ENCODE results near the gene IER2. TPM values are rescaled to one million over a fixed set of nuclear protein-coding genes. Genes with fewer than 3 reads are reported as not detected.
A peak's percentile ranks its signal among the peaks of the same experiment; 100 is the strongest.

The IER2 gene
- total RNA-seq, 6 donors from 2014 or later, result 94.3 to 246 (median 129) TPM

DNA sequence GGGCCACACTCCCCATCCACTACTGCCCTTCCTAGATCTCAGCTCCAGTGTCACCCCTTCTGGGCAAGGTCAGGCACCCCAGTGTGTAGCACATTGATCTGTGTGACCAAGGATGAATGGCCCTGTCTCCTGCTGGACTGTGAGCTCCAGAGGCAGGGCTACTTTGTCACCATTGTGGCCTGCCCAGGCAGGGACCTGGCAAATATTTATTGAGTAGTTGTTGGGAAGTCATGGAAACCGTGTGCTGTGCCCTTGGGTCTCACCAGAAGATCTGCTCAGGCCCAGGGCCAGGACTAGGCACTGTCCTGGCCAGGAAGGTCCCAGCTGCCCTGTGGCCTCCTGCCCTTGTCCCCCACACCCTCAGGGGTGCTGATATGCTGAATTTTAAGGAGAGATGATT is 21.6 kb upstream of the IER2 start:
- H3K9me3 ChIP-seq, result no peaks in the 10 kb centered on the region
- ATAC-seq (ENCODE audit: low FRiP score in 2 of 2) (peak in 1 of 2 donors; percentile 28), DNase-seq (no peak)
- H3K36me3 ChIP-seq, result peaks cover 0 to 14% (median 5%) of the 10 kb centered on the region in 4 donors
- peaks cover 7 to 25% (median 9%) of the 10 kb centered on the region in 4 donors for H3K4me1 ChIP-seq
- no peak for TF ChIP-seq EP300 (IDR thresholded peaks at IDR 0.05)
- TF ChIP-seq POLR2AphosphoS5 (IDR thresholded peaks at IDR 0.05), result no peak
- no peak for TF ChIP-seq POLR2A (IDR thresholded peaks at IDR 0.05)
- TF ChIP-seq, protein P1, sequence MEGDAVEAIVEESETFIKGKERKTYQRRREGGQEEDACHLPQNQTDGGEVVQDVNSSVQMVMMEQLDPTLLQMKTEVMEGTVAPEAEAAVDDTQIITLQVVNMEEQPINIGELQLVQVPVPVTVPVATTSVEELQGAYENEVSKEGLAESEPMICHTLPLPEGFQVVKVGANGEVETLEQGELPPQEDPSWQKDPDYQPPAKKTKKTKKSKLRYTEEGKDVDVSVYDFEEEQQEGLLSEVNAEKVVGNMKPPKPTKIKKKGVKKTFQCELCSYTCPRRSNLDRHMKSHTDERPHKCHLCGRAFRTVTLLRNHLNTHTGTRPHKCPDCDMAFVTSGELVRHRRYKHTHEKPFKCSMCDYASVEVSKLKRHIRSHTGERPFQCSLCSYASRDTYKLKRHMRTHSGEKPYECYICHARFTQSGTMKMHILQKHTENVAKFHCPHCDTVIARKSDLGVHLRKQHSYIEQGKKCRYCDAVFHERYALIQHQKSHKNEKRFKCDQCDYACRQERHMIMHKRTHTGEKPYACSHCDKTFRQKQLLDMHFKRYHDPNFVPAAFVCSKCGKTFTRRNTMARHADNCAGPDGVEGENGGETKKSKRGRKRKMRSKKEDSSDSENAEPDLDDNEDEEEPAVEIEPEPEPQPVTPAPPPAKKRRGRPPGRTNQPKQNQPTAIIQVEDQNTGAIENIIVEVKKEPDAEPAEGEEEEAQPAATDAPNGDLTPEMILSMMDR (IDR thresholded peaks at IDR 0.05), result no peak
- WGBS, 2 donors, result 77 to 80% methylated on average over 1 of the region's 1 CpG
- H3K27ac ChIP-seq, result no peak overlapping the region
- no peak overlapping the region for H3K4me3 ChIP-seq
- H3K27me3 ChIP-seq, result no peaks in the 10 kb centered on the region

DNA sequence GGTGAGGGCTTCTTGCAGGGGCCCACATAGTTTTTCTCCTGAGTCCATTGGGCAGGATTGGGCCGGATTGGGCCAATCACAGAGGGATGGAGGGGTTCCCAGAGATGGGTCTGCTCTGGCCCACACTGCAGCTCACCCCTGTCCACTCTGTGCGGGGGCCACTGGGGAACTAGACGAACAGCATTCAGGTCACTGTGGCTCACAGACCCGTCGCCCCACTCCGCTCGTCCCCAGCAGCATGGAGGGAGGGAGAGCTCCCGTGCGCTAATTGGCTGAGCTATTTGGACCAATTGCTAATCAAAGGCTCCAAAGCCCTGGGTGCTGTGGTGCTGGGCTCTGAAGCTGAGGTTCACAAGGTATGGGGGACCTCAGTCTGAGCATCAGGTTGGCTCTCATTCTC is 20.8 kb upstream of the IER2 start:
- H3K4me1 ChIP-seq, result peaks cover 7 to 32% (median 13%) of the 10 kb centered on the region in 4 donors

DNA sequence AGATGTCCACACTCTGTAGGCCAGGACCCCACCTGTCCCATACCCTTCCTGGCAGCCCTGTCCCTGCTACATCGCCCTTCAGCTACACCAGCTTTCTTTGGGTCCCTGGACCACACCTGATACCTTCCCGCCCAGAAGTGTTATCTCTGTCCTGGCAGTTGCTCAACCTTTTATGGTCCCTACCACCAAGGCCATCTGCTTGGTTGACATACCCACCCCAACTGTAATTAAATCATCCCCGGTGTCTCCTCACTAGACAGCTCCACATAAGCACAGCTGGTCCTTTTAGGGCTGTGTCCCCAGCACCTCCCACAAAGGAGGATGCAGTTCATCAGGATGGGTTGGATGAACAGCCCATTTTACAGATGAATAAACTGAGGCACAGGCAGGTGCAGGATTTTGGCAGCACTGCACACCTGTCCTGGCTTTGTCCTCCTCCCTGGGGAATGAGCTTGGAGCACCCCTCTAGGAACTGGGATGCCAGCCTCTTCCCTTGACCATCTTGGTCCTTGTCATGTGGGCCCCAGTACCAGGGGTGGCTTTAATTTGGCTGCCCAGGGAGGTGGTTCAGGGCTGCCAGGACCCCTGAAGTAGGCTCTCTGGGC is 19.2 kb upstream of the IER2 start:
- no peaks in the 10 kb centered on the region for H3K27me3 ChIP-seq
- H3K27ac ChIP-seq, result no peak overlapping the region
- no peak for ATAC-seq (ENCODE audit: low FRiP score in 2 of 2)
- no peak overlapping the region for H3K4me3 ChIP-seq
- H3K4me1 ChIP-seq, result peaks cover 10 to 45% (median 25%) of the 10 kb centered on the region in 4 donors
- no peaks in the 10 kb centered on the region for H3K9me3 ChIP-seq
- WGBS, 2 donors, result 98% methylated on average over 3 of the region's 3 CpGs
- DNase-seq, result no peak
- H3K36me3 ChIP-seq, result peaks cover 2 to 20% (median 9%) of the 10 kb centered on the region in 4 donors
- no peak for TF ChIP-seq EP300 (IDR thresholded peaks at IDR 0.05)

More for the DNA sequence above, 20.8 kb upstream of the IER2 start:
- Histone ChIP-seq H3K36me3 (peaks cover 0 to 14% (median 3%) of the 10 kb centered on the region in 4 donors), H3K4me3 (no peak overlapping the region), H3K27me3 (no peaks in the 10 kb centered on the region), H3K27ac (no peak overlapping the region), H3K9me3 (no peaks in the 10 kb centered on the region)
- no peak for ATAC-seq (ENCODE audit: low FRiP score in 2 of 2)
- TF ChIP-seq POLR2AphosphoS5 (IDR thresholded peaks at IDR 0.05) (no peak), POLR2A (IDR thresholded peaks at IDR 0.05) (no peak), EP300 (IDR thresholded peaks at IDR 0.05) (no peak)
- TF ChIP-seq, protein P1 (IDR thresholded peaks at IDR 0.05), result no peak
- WGBS, 2 donors, result 86% methylated on average over 6 of the region's 9 CpGs; no CpG with 5 or more reads in 1 of the 2 donors
- no peak for DNase-seq

DNA sequence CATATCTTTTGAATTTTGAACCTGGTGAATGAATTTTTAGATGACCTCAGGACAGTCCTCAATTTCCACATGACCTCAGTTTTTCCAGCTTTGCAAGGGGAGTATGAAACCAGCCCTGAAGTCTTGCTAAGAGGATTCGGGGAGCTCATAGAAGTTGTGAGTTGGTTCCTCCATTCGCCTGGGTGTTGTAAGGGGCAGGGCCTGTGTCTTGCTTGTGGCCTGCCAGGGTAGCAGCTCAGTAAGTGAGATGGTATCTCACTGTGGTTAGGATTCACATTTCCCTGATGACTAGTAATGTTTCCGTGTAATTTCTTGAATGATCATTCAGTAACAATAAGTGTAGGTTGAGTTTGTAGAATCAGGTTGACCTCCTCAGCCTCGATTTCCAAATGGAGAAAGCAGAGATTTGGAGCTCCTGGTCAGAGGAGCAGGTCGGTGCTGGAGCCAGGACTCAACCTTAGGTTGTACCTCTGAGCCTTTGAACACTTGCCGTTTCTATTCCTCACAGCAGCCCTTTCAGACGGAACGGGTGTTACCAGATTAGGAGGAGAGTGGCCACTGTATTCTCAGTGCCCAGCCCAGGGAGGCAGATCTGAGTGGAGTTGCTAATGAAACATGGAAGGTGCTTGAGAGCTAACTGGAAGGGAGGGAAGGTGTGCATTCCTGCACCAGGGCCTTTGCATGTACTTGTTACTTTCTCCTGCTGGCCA is 17.6 kb upstream of the IER2 start:
- H3K36me3 ChIP-seq, result peaks cover 5 to 27% (median 25%) of the 10 kb centered on the region in 4 donors
- H3K4me3 ChIP-seq, result no peak overlapping the region
- H3K27me3 ChIP-seq, result no peaks in the 10 kb centered on the region
- ATAC-seq (ENCODE audit: low FRiP score in 2 of 2) (no peak), DNase-seq (no peak)
- no peak for TF ChIP-seq POLR2A (IDR thresholded peaks at IDR 0.05)
- no peak for TF ChIP-seq EP300 (IDR thresholded peaks at IDR 0.05)
- TF ChIP-seq, protein P1 (IDR thresholded peaks at IDR 0.05), result no peak
- no peak for TF ChIP-seq POLR2AphosphoS5 (IDR thresholded peaks at IDR 0.05)
- 61 to 73% methylated on average over 8 of the region's 8 CpGs for WGBS, 2 donors
- H3K4me1 ChIP-seq, result peaks cover 10 to 45% (median 28%) of the 10 kb centered on the region in 4 donors
- H3K27ac ChIP-seq, result peak overlapping the region in 3 of 4 donors; percentile 59 to 68 (median 62)
- no peaks in the 10 kb centered on the region for H3K9me3 ChIP-seq

DNA sequence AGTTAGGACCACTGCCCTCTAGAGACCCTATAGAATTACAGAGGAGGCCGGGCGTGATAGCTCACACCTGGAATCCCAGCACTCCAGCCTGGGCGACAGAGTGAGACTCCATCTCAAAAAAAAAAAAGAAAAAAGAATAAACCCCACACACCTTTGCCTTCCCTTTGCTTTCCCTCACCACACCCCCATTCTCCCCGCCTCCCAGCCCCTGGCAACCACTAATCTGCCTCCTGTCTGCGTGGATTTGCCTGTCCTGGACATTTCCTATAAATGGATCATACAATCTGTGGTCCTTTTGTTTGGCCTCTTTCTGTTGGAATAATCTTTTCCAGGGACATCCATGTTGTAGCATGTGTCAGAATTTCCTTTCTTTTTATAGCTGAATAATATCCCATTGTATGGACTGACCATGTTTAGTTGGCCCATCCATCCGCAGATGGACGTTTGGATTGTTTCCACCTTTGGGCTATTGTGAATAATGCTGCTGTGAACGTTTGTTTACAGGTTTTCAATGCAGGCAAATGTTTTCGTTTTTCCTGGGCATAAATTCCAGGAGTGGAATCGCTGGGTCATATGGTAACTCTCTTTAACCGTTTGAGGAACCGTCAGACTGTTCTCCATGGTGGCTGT is 16.9 kb upstream of the IER2 start:
- peak overlapping the region in 3 of 4 donors; percentile 59 to 68 (median 62) for H3K27ac ChIP-seq
- WGBS, 2 donors, result 60 to 75% methylated on average over 12 of the region's 12 CpGs

More for the DNA sequence above, 16.9 kb upstream of the IER2 start:
- H3K27me3 ChIP-seq, result no peaks in the 10 kb centered on the region
- DNase-seq (no peak), ATAC-seq (ENCODE audit: low FRiP score in 2 of 2) (no peak)
- no peak overlapping the region for H3K4me3 ChIP-seq
- no peak for TF ChIP-seq EP300 (IDR thresholded peaks at IDR 0.05)
- no peaks in the 10 kb centered on the region for H3K9me3 ChIP-seq
- H3K4me1 ChIP-seq, result peaks cover 10 to 40% (median 24%) of the 10 kb centered on the region in 4 donors
- peaks cover 13 to 34% (median 32%) of the 10 kb centered on the region in 4 donors for H3K36me3 ChIP-seq
